ENCODE results near the gene EPS8L3.

The EPS8L3 gene

GRCh38 chr1:109787211-109787844, 23.6 kb upstream of the EPS8L3 start:
- DNase-seq (ENCODE audit: insufficient read length, low spot score) = no peak
- FAIRE-seq = no peak
- TF ChIP-seq CTCF (IDR thresholded peaks at IDR 0.05; ENCODE audit: insufficient read depth, missing control alignments) = no peak

- no peak for TF ChIP-seq CTCF (IDR thresholded peaks at IDR 0.05; ENCODE audit: insufficient read depth, missing control alignments)
- DNase-seq (ENCODE audit: insufficient read length, low spot score) = no peak
- no peak for FAIRE-seq
Measured at GRCh38 chr1:109786531-109787021, 22.9 kb upstream of the EPS8L3 start.

- no peak for FAIRE-seq
- no peak for DNase-seq (ENCODE audit: insufficient read length, low spot score)
- no peak for TF ChIP-seq CTCF (IDR thresholded peaks at IDR 0.05; ENCODE audit: insufficient read depth, missing control alignments)
Measured at GRCh38 chr1:109786112-109786480, 22.4 kb upstream of the EPS8L3 start.

GRCh38 chr1:109785446-109786111, 21.9 kb upstream of the EPS8L3 start:
- FAIRE-seq (no peak), DNase-seq (ENCODE audit: insufficient read length, low spot score) (no peak)
- no peak for TF ChIP-seq CTCF (IDR thresholded peaks at IDR 0.05; ENCODE audit: insufficient read depth, missing control alignments)

- DNase-seq (ENCODE audit: insufficient read length, low spot score) = no peak
- FAIRE-seq = no peak
- TF ChIP-seq CTCF (IDR thresholded peaks at IDR 0.05; ENCODE audit: insufficient read depth, missing control alignments) = no peak
Measured at GRCh38 chr1:109784551-109785252, 21.0 kb upstream of the EPS8L3 start.

- DNase-seq (ENCODE audit: insufficient read length, low spot score) = no peak
- TF ChIP-seq CTCF (IDR thresholded peaks at IDR 0.05; ENCODE audit: insufficient read depth, missing control alignments) = no peak
- FAIRE-seq = no peak
Measured at GRCh38 chr1:109783436-109783835, 19.7 kb upstream of the EPS8L3 start.

Measured in D721Med (cell line).